Midbrain (tissue), 1 donor: ENCODE measurements around the gene TJP3.

ENCODE experiments used
- DNase-seq: peaks from one replicate; lab custom pipeline; 2025; lab: John Stamatoyannopoulos, UW

The TJP3 gene

GRCh38 chr19:3768748-3769099, 60.5 kb downstream of the TJP3 start:
- DNase-seq = no peak

GRCh38 chr19:3769494-3769893, 61.3 kb downstream of the TJP3 start:
- DNase-seq = no peak

GRCh38 chr19:3770136-3770999, 62.2 kb downstream of the TJP3 start:
- DNase-seq = no peak

GRCh38 chr19:3771000-3771905, 63.1 kb downstream of the TJP3 start:
- DNase-seq = no peak

- no peak for DNase-seq
These were observed 63.8 kb downstream of the TJP3 start, which contains the start of gene RAX2 for GRCh38 chr19:3771906-3772455. TSS of gene RAX2 (minus strand) at chr19:3772228. CDS start at chr19:3771742, 486 bp downstream.

- DNase-seq = no peak
These were observed 65.8 kb downstream of the TJP3 start for GRCh38 chr19:3773814-3774515.

GRCh38 chr19:3774621-3775373, 66.6 kb downstream of the TJP3 start:
- DNase-seq = no peak

GRCh38 chr19:3775374-3775711, 67.2 kb downstream of the TJP3 start:
- DNase-seq = no peak

GRCh38 chr19:3775831-3776230, 67.6 kb downstream of the TJP3 start:
- DNase-seq = no peak

GRCh38 chr19:3776479-3777040, 68.4 kb downstream of the TJP3 start:
- DNase-seq = no peak

GRCh38 chr19:3778104-3778867, 70.1 kb downstream of the TJP3 start:
- DNase-seq = no peak

GRCh38 chr19:3778899-3779723, 70.9 kb downstream of the TJP3 start:
- DNase-seq = no peak

GRCh38 chr19:3780786-3781304, 72.7 kb downstream of the TJP3 start:
- no peak for DNase-seq

GRCh38 chr19:3781603-3782002, 73.4 kb downstream of the TJP3 start:
- DNase-seq = no peak

GRCh38 chr19:3782330-3782729, 74.1 kb downstream of the TJP3 start:
- DNase-seq = no peak

- DNase-seq = no peak
These were observed 74.7 kb downstream of the TJP3 start for GRCh38 chr19:3782903-3783302.

- no peak for DNase-seq
These were observed 75.7 kb downstream of the TJP3 start for GRCh38 chr19:3783660-3784584.
